ENCODE results near the gene SATL1. TPM values are rescaled to one million over a fixed set of nuclear protein-coding genes. Genes with fewer than 3 reads are reported as not detected.
"Not testable (repeated sequence)": the region's sequence is repeated elsewhere in the genome, so short reads cannot be mapped to it uniquely, and the experiment has no call there.

Gene SATL1, protein sequence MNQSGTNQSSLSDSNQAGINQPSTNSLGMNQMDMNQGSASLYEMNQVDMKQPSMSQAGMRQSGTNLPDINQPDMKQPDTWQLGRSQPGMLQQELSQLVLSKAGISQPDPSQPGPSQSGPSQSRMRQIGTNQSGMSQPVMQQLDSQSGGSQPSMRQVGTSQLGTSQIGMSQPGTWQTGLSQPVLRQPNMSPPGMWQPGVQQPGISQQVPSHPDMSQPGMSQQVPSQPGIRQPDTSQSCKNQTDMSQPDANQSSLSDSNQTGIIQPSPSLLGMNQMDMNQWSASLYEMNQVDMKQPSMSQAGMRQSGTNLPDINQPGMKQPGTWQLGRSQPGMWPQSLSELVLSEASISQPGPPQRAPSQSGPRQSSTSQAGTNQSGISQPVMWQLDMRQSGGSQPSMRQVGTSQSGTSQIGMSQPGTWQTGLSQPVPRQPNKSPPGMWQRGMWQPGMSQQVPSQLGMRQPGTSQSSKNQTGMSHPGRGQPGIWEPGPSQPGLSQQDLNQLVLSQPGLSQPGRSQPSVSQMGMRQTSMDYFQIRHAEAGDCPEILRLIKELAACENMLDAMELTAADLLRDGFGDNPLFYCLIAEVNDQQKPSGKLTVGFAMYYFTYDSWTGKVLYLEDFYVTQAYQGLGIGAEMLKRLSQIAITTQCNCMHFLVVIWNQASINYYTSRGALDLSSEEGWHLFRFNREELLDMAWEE
- not detected for total RNA-seq

DNA sequence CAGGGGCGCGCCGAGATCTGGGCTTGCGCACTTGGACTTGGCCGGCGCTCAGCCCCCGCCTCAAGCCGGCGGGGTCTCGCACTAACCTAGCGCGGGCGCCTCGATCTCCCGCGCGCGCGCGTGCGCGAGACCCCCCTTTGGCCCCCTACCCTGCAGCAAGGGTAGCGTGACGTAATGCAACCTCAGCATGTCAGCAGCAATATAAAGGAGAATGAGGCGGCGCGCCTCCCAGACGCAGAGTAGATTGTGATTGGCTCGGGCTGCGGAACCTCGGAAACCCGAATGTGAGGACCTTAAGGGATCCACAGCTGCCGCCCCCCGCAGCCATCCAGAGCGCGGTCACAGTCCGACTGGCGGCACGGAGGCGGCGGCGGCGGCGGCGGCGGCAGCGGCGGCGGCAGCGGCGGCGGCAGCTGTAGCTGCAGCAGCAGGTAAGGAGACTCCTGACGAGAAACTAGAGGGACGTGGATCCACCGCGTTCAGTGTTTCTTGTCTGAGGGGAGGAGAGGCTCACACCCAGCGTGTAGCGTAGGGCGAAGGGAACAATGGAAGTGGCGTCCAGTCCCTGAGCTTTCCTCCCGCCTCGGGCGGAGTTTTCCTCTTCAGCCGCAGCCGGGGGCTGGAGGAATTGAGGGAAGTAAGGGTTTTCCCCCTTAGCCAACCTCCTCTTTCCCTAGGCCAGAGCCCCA, at the start of gene SATL1, which contains the start of gene ZNF711:
SATL1 (minus strand) TSS at position 19 of the 689 bp plus-strand sequence. CDS start 134,811 bp downstream, outside the sequence.
ZNF711 (plus strand) TSS at position 231 of the 689 bp plus-strand sequence. CDS start 3,582 bp downstream, outside the sequence.
- Mint-ChIP-seq H3K27ac (peak within 1 kb of the TSS; percentile 85), H3K27me3 (peaks cover 12% of the 10 kb centered on the region), H3K4me3 (peak within 1 kb of the TSS; percentile 78), H3K9me3 (ENCODE audit: low read depth) (no peaks in the 10 kb centered on the region), H3K4me1 (peaks cover 11% of the 10 kb centered on the region), H3K36me3 (ENCODE audit: low read depth) (no peaks in the 10 kb centered on the region)
- POLR2A ChIA-PET, result no interaction called here
- CTCF ChIA-PET, result interaction anchor here (0.8 kb wide), 1 partner anchor 394 kb away, joined by 3 read pairs; no protein-coding TSS in a partner anchor
- peak; percentile 72 for ATAC-seq
- intact Hi-C loops (cut with DNase I, micrococcal nuclease), result no loop called here
- peak; percentile 42 for DNase-seq

DNA sequence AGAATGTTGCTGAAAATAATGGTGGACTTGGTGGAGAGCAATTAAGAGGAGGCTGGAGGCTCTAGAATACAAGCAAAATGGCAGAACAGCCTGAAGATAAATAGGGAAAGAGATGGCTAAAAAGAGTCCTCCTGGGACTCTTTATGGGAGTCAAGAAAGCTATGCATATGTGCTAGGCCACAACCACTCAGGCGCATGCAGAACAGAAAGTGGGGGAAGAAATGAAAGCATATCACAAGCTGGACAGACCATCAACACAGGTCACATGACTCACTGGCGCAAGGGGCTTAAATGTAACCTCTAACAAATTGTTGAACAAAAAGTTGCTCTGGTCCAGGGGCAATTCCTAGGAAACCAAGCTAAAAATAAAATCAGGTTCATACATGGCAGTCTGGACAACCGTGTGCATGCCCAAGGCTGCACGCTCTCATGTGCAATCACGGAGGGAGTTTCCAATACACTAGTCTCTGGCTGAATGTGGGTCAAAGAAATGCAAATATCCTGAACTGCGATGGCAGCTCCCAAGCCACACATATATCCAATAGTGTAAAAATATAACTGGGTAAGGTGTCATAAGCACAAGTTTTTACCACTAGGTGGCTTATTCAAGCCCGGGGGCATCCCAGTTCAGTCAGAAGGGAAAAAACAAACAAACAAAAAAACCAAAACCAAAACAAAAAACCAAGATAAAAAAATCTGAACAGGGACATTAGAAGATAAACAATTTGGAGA, 45.6 kb upstream of the SATL1 start:
- ChIA-PET CTCF (no interaction called here), POLR2A (no interaction called here)
- intact Hi-C loops (cut with DNase I, micrococcal nuclease), result no loop called here
- peaks cover 4% of the 10 kb centered on the region for H3K9me3 Mint-ChIP-seq (ENCODE audit: low read depth)
- no peaks in the 10 kb centered on the region for H3K27me3 Mint-ChIP-seq
- H3K4me3 Mint-ChIP-seq, result no peak overlapping the region
- no peaks in the 10 kb centered on the region for H3K4me1 Mint-ChIP-seq
- DNase-seq, result no peak
- H3K27ac Mint-ChIP-seq, result no peak overlapping the region
- no peak for ATAC-seq
- H3K36me3 Mint-ChIP-seq (ENCODE audit: low read depth), result no peaks in the 10 kb centered on the region

DNA sequence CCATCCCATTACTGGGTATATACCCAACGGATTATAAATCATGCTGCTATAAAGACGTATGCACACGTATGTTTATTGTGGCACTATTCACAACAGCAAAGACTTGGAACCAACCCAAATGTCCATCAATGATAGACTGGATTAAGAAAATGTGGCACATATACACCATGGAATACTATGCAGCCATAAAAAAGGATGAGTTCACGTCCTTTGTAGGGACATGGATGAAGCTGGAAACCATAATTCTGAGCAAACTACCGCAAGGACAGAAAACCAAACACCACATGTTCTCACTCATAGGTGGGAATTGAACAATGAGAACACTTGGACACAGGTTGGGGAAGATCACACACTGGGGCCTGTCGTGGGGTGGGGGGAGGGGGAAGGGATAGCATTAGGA, 41.7 kb upstream of the SATL1 start:
- DNase-seq; POLR2A ChIA-PET; CTCF ChIA-PET; H3K27ac Mint-ChIP-seq; intact Hi-C loops (cut with DNase I, micrococcal nuclease); H3K36me3 Mint-ChIP-seq (ENCODE audit: low read depth); H3K27me3 Mint-ChIP-seq; H3K9me3 Mint-ChIP-seq (ENCODE audit: low read depth); H3K4me3 Mint-ChIP-seq; H3K4me1 Mint-ChIP-seq; ATAC-seq: not testable (repeated sequence)

DNA sequence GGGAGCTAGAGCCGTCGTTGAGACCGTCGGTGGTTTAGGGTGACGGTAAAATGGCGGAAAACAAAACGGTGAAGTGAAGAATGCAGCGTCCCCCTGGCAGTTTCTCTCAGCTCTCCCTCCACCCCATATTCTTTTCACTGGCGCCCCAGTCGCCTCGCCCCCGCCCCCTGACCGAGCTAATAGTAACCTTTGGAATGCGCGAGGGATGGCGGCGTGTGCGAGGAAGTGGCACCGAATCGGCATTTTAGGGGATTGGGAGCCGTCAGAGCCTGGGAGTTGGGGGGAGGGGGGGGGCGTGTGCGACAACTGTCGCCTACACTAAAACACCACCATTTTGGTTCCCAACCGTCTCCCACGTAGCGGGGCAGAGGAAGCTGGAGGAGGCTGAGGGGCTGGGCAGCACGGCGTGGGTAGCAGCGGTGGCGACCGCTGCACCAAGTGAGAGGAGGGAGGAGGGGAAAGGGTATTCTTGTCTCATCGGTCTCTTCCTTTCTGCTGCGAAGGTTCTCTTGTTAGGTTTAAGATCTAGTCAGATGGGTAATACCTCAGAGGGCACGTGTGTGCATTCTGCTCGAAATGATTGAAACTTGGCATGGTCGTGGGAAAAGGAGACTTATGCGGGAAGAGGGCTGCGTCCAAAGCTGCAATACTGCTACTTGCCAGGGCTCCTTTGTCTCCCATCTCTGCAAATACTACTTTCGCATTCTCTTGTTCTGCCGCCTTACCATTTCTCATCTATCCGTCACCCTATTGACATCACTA, 1.1 kb upstream of the SATL1 start:
- ChIA-PET CTCF (interaction anchor here (0.8 kb wide), 1 partner anchor 395 kb away, joined by 3 read pairs; no protein-coding TSS in a partner anchor), POLR2A (interaction anchor here (0.6 kb wide), 1 partner anchor 38 kb away, joined by 3 read pairs; no protein-coding TSS in a partner anchor)
- Mint-ChIP-seq H3K9me3 (ENCODE audit: low read depth) (no peaks in the 10 kb centered on the region), H3K36me3 (ENCODE audit: low read depth) (no peaks in the 10 kb centered on the region), H3K27ac (peak overlapping the region; percentile 85), H3K27me3 (peaks cover 12% of the 10 kb centered on the region), H3K4me1 (peaks cover 11% of the 10 kb centered on the region), H3K4me3 (peak overlapping the region; percentile 78)
- ATAC-seq (peak; percentile 70), DNase-seq (peak; percentile 16)
- intact Hi-C loops (cut with DNase I, micrococcal nuclease), result no loop called here

DNA sequence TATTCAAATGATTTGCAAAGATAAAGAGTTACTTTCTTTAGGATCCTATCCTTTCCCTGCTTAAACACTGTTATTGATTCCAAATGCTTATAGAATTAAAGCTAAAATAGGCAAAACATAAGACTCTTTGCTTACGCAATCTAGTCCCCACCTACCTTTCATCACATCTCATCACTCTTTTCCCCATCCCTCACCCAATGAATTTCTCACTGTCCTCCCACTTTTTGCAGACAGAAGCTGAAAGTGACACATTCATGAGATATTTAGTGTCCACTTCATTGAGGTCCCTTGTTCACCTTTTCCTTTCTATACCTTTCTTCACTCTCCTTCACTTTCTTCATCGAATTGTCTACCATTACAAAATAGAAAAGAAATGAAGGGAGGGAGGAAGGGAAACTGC, 424 bp downstream of the SATL1 start:
- CTCF ChIA-PET, result no interaction called here
- H3K27ac Mint-ChIP-seq, result no peak overlapping the region
- POLR2A ChIA-PET, result no interaction called here
- peaks cover 11% of the 10 kb centered on the region for H3K4me1 Mint-ChIP-seq
- no peaks in the 10 kb centered on the region for H3K36me3 Mint-ChIP-seq (ENCODE audit: low read depth)
- no peak for ATAC-seq
- intact Hi-C loops (cut with DNase I, micrococcal nuclease), result no loop called here
- H3K27me3 Mint-ChIP-seq, result peaks cover 12% of the 10 kb centered on the region
- no peaks in the 10 kb centered on the region for H3K9me3 Mint-ChIP-seq (ENCODE audit: low read depth)
- H3K4me3 Mint-ChIP-seq, result peak overlapping the region; percentile 78
- no peak for DNase-seq

DNA sequence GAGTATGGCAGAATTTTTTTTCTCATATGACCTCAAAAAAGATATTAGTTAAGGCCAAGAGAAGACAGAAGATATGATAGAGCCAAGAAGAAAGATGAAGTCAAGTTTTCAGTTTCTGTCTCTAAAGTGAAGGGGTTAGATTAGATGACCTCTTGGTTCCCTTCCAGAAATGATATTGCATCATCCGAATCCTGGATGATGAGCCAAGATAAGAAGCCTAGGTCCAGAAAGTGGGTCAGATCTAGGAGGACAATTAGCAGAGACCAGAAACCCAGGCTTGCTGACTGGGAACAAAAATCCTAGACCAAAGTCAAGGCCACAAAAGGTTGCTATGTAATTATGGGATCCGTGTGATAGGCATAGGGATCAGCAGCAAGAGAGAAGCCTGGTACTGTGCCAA, 20.2 kb downstream of the SATL1 start:
- CTCF ChIA-PET, result no interaction called here
- no peak for DNase-seq
- Mint-ChIP-seq H3K4me3 (no peak overlapping the region), H3K36me3 (ENCODE audit: low read depth) (no peaks in the 10 kb centered on the region), H3K4me1 (no peaks in the 10 kb centered on the region), H3K27ac (no peak overlapping the region), H3K27me3 (no peaks in the 10 kb centered on the region), H3K9me3 (ENCODE audit: low read depth) (no peaks in the 10 kb centered on the region)
- intact Hi-C loops (cut with DNase I, micrococcal nuclease), result no loop called here
- POLR2A ChIA-PET, result no interaction called here
- ATAC-seq, result no peak

DNA sequence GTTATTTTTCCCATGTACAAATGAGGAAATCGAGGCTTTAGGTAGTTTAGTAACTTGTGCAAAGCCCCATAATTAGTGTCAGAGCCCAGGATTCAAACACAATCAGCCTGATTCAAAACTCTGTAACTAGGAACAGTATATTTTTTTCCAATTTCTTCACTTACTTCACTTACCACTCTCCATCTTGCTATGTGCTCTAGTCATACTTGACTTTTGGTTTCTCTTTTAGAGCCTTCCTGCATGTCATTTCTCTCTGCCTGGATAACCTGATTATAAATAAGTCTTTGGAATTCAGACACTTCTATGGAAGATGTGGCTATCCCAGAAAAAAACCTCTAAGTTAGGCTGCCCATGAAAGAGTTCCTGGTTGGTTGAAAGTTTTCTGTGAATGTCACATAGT, 22.2 kb downstream of the SATL1 start:
- Mint-ChIP-seq H3K4me1 (no peaks in the 10 kb centered on the region), H3K36me3 (ENCODE audit: low read depth) (no peaks in the 10 kb centered on the region), H3K27ac (no peak overlapping the region), H3K9me3 (ENCODE audit: low read depth) (no peaks in the 10 kb centered on the region), H3K4me3 (no peak overlapping the region), H3K27me3 (no peaks in the 10 kb centered on the region)
- intact Hi-C loops (cut with DNase I, micrococcal nuclease), result no loop called here
- ChIA-PET CTCF (no interaction called here), POLR2A (no interaction called here)
- DNase-seq (no peak), ATAC-seq (no peak)

DNA sequence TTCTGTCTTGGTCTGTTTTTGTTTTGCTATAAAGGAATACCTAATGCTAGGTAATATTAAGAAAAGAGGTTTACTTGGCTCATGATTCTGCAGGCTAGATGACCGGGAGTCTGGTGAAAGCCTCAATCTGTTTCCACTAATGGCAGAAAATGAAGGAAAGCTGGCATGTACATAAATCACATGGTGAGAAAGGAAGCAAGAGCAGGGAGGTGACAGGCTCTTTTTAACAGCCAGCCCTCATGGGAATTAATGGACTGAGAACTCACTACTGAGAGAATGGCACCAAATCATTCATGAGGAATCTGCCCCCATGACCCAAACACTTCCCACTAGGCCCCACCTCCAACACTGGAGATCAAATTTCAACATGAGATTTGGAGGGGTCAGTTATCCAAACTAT, 27.6 kb downstream of the SATL1 start:
- no peak for DNase-seq
- Mint-ChIP-seq H3K36me3 (ENCODE audit: low read depth) (no peaks in the 10 kb centered on the region), H3K4me1 (no peaks in the 10 kb centered on the region), H3K4me3 (no peak overlapping the region), H3K9me3 (ENCODE audit: low read depth) (no peaks in the 10 kb centered on the region), H3K27ac (no peak overlapping the region), H3K27me3 (no peaks in the 10 kb centered on the region)
- ChIA-PET POLR2A (no interaction called here), CTCF (interaction anchor here (0.6 kb wide), 1 partner anchor 1299 kb away, joined by 3 read pairs; no protein-coding TSS in a partner anchor)
- no peak for ATAC-seq
- intact Hi-C loops (cut with DNase I, micrococcal nuclease), result no loop called here

DNA sequence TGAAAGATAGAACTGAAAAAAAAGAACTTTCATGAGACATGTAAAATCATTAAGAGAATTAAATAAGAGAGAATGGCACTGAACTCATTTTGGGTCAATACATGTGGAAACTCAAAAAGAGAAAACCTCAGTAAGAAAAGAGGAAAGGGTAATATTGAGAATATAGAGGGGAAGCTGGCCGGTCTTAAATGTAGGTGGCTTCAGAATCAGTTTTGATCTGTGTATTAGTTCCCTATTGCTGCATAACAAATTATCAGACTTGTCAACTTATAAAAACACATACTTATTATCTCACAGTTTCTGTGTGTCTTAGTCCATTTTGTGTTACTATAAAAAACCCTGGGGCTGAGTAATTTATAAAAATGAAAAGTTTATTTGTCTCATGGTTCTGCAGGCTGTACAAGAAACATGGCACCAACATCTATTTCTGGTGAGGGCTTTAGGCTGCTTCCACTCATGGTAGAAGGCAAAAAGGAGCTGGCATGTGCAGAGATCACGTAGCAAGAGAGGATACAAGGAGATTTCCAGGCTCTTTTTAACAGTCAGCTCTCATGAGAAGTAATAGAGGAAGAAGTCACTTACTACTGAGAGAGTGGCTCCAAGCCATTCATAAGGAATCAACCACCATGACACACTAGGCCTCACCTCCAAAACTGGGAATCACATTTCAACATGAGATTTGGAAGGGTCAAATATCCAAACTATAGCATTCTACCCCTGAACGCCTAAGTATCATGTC, 29.6 kb downstream of the SATL1 start:
- POLR2A ChIA-PET, result no interaction called here
- ATAC-seq (no peak), DNase-seq (no peak)
- no peak overlapping the region for H3K4me3 Mint-ChIP-seq
- no peaks in the 10 kb centered on the region for H3K27me3 Mint-ChIP-seq
- H3K4me1 Mint-ChIP-seq, result no peaks in the 10 kb centered on the region
- H3K27ac Mint-ChIP-seq, result no peak overlapping the region
- H3K36me3 Mint-ChIP-seq (ENCODE audit: low read depth), result no peaks in the 10 kb centered on the region
- no peaks in the 10 kb centered on the region for H3K9me3 Mint-ChIP-seq (ENCODE audit: low read depth)
- intact Hi-C loops (cut with DNase I, micrococcal nuclease), result no loop called here
- CTCF ChIA-PET, result no interaction called here

DNA sequence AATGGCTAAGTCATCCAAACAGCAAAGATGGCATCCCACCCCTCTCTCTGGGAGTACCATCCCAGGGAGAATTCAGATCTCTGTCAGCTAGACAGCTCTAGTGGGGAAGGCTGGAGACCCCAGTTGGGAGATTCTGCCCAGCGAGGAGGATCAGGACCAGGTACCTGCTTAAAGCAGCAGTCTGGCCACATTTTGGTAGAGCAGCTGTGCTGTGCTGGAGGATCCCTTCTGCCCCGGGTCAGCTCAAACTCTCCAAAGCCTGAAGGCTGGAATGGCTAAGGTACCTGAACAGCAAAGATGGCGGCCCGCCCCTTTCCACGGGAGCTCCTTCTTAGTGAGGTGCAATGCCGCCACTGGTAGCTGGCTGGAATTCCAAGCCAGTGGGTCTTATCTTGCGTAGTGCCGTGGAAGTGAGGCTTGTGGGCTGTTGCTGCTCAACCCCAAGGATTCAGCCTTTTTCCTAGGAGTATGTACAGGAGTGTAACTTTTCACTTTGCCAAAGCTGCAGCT, 40.1 kb downstream of the SATL1 start:
- no peaks in the 10 kb centered on the region for H3K36me3 Mint-ChIP-seq (ENCODE audit: low read depth)
- no peaks in the 10 kb centered on the region for H3K4me1 Mint-ChIP-seq
- no peaks in the 10 kb centered on the region for H3K9me3 Mint-ChIP-seq (ENCODE audit: low read depth)
- ChIA-PET POLR2A (no interaction called here), CTCF (no interaction called here)
- H3K4me3 Mint-ChIP-seq, result no peak overlapping the region
- no peak for DNase-seq
- no peaks in the 10 kb centered on the region for H3K27me3 Mint-ChIP-seq
- no peak for ATAC-seq
- no peak overlapping the region for H3K27ac Mint-ChIP-seq
- intact Hi-C loops (cut with DNase I, micrococcal nuclease), result no loop called here

Data from activated CD4-positive, alpha-beta T cell treated with anti-CD3 and anti-CD28 coated beads for 36 hours (primary cell).